Measurements from ENCODE around the gene FAM229A.
A peak's percentile ranks its signal among the peaks of the same experiment; 100 is the strongest.

The FAM229A gene

DNA sequence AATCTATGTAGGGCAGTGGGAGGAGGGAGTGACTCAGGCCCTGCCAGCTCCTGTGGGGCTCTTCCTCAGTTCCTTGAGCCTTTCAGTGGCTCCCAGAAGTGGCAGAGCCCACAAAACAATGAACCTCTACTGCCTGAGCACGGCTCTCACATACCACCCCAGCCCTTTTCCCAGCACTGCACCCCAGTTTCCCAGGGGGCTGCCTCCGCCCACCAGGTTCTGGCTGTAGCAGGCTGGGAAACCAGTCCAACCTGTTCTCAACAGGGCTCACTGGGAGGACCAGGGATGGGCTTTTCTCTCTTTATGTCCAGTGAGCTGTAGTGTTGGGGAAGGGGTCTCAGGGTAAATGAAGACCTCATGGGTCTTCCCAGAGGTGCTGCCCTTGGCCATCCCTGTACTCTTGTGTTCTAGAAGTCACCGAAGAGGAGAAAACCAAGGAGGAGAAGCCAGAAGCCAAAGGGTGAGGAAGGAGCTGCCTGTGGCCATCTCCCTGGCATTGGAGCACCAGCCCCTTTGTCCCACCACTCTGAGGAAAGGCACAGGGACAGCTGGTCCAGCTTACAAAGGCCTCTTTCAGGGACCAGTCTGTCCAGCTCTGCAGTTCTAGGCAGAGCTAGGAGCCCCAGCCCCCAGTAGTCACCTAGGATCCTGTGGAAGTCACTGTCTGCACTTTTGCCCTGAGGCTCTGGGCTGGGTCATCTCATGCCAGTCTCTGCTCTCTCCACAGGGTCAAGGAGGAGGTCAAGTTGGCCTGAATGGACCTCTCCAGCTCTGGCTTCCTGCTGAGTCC lies 29.8 kb downstream of the FAM229A start:
- DNase-seq, result peak in 27 of 56 donors; percentile 14 to 74 (median 29)

DNA sequence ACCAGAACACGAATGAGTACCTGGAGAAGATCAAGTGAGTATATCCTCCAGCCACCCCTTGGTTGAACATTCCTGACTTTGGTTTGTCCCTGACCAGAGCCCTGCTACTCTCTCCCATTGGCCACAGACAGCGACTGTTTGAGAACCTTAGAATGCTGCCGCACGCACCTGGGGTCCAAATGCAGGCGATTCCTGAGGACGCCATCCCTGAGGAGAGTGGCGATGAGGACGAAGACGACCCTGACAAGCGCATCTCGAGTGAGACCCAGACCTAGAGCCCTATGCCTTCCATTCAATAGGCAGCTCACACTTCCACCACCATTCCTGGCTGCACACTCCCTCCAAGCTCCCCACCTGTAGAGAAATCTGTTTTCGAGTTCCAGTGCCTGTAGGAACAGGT lies 30.7 kb downstream of the FAM229A start:
- DNase-seq, result no peak

DNA sequence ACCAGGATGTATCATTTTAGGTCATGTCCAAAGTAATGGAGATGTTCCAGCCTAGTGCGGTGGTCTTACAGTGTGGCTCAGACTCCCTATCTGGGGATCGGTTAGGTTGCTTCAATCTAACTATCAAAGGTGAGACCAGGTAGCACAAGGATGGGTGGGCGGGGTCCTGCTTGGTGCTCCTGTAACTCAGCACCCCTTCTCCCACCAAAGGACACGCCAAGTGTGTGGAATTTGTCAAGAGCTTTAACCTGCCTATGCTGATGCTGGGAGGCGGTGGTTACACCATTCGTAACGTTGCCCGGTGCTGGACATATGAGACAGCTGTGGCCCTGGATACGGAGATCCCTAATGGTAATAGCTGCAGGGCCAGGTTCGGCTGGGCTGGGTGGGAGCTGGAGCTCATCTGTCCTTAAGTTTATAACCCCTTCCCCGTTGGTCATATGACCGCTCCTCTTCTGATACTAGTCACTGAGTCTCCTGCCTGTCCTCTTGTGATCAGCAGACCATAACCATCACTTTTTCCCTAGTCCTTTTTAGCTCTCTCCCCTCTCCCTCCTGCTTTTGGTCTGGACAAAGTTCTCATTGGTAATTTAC lies 31.6 kb downstream of the FAM229A start:
- no peak for DNase-seq

DNA sequence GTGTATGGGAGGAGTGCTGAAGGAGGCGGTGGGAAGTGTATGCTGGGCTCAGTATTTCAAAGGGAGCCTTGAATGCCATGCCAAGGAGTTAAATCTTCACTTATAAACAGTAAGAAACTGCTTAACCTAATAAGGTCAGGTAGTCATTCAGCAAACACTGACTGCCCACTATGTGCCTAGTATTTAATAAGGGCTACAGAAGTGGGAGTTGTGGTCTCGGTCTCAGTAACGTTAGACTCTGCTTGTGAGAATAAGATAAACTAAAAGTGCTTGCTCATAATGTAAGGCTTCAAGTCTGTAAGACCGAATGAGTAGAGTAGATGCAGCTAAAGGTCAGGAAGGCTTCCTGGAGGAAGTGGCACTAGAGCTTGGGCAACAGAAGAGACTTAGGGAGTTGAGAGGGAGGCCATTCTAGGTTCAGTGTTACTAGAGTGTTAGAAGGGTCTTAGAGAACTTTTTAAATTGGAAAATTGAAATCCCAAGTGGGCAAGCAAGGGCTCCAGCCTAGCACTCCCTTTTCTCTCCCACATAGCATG lies 32.3 kb downstream of the FAM229A start:
- DNase-seq, result no peak

DNA sequence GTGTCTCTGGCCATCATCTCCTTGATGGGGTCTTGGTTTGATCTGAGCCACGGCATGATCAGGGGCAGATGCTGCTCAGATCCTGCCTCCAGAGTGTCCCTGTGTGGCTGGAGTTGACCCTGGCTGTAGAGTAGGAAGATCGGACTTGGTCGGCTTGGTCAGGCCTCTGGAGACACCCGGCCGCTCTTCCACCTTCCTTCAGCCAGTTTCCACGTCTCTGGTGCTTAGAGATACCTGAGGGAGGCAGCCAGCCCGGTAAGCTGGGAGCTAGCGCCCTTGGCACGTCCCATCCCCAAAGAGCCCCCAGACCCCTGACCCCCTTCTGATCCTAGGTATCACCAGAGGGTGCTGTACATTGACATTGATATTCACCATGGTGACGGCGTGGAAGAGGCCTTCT lies 35.1 kb downstream of the FAM229A start:
- DNase-seq, result no peak

DNA sequence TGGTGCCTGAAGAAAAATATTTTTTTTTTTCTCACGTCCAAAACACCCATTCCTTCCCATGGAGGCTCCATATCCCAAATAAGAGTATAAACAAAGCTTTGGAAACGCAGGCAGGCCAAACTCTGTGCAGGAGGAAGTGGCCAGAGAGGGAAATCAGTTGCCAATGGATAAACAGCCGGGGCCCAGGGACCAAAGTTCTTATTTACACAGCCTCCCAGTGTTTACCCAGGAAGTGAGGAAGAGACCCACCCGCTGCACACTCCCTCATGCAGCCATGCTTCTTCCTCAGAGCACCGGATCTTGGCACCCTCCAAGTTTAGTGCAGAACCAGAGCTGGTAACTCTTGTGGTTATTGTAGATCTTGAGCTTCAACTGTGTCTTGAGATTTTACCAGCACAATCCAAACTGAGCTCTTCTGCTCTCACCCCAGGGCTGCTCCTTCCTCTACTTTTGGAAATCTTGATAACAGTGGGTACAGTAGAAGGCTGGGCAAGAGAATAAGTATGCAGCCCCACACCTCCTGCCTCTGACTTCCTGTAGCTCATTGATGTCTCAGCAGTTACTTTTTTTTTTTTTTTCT lies 40.5 kb downstream of the FAM229A start:
- no peak for DNase-seq

DNA sequence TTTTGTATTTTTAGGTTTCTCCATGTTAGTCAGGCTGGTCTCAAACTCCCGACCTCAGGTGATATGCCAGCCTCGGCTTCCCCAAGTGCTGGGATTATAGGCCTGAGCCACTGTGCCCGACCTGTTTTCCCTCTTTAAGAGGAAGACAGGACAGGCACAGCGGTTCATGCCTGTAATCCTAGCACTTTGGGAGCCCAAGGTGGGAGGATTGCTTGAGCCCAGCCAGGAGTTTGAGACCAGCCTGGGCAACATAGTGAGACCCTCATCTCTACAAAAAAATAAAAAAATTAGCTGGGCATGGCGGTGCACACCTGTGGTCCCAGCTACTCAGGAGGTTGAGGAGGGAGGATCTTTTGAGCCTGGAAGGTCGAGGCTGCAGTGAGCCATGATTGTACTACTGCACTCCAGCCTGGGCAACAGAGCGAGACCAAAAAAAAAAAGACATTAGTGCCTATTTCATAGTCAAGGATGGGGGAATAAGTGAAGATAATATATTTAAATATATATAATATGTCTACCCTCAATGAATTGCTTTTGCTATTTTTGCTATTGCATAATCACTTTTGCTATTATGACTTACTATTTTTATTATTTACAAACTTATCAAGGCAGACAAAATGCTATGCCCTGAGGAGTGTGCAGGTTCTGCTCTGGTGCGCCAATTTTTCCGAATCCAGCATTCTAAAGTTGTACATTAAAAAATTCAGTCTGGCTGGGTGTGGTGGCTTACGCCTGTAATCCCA lies 44.0 kb downstream of the FAM229A start:
- DNase-seq, result no peak

DNA sequence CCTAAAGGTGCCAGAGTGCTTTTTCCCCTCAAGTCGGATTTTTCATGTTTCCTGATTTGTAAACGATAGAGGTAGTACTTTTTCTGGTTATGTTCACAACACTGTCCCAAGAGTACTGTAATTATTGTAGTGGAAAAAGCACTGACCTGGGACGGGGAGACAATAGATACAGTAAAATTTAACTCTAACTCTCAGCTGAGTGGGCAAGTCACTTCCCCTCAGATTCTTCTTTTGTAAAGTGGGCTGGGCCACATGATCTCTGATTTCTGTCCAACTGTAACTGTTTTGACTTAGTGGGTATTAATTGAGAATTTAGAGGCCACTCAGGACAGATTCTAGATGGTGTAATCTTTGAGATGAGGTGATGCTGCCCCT lies 45.4 kb downstream of the FAM229A start:
- DNase-seq, result no peak

DNA sequence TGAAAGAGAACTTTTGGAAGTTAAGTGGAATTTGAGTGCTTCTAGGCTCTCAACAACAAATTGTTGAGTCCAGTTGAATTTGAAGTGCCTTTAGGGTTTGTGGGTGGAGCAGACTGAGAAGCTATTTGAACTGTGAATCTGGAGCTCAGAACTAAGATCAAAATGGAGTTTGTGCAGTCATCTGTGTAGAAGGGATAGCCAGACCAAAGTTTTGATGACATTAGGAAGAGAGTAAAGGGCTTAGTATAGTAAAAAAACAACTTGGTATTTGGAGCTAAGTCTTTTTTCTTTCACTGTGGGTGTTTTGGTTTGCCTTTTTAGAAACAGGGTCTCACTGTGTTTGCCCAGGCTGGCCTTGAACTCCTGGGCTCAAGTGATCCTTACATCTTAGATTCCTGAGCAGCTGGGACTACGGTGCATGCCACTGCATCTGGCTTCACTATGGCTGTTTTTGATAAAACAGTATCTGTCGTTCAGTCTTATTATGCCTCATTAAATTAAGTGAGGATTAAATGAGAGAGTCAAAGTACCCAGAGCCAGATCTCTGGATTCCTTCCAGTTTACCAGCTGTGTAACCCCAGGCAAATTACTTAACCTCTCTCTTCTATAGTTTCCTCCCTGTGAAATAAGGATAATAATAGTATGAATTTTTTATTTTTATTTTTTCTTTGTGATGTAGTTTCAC lies 50.4 kb downstream of the FAM229A start:
- DNase-seq, result no peak

Data from amygdala (tissue), 56 donors.